NCI-H446 treated with DMSO at 0.1 percent for 48 hours (cell line): ENCODE results near the gene DUSP19.

Source experiments
- DNase-seq: peaks from one replicate; lab custom pipeline; 2025; lab: John Stamatoyannopoulos, UW

The DUSP19 gene

DNA sequence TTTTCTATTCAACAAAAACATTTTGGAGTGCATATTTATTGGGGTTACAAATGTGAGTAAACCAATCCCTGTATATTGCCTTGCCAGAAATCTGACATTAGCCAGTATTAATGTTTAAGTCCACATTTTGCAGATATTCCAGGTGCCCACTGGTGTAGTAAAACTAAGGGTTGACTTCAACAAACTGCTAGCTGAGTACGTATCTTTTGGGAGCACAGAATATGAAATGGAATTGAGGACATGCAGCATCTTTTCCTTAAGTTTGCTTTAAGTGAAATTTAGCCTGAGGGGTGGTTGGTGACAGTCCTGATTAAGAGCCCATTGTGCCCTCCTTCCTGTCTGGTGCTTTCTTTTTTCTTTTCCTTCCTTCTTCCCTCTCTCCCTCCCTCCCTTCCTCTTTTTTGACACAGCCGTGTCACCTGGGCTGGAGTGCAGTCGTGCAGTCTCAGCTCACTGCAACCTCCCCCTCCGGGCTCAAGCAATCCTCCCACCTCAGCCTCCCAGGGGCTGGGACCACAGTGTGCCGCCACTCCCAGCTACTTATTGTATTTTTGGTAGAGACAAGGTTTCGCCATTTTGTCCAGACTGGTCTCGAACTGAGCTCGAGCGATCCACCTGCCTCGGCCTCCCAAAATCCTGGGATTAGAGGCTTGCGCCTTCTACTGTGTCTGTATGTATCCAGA, 47.3 kb downstream of the DUSP19 start:
- DNase-seq, result no peak

DNA sequence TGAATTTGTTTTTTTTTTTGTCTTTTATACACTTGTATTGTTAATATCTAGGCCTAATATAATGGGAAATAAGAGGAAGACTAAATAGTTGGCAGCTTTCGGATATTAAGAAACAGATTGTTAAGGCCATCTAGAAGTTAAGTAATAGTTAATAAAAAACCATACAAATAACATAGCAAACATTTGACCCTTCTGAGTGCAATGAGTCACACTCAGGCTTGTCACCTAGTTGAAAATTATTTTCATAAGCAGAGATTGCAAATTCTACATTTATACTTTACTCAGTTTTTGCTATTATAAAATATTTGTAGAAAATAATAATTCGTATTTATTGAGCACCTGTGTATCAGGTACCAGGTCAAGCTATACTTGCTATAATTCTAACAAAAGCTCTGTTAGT, 48.1 kb downstream of the DUSP19 start:
- DNase-seq, result no peak

DNA sequence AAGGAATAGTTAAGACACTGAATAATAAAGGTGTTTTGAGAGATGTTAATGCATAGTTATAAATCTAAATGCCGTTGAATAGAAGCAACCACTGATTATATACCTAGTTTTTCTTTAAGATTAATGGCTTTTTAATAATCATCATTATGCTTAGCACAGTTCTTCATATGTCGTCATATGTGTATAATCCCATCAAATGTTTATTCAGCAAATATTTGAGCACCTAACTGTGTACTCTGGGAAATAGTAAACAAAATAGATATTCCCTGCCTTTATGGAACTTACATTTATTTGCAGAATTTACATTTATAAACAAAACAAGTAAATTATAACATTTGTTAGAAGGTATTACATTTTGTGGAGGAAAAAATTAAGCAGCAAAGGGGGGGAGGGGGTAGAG, 55.5 kb downstream of the DUSP19 start:
- no peak for DNase-seq

DNA sequence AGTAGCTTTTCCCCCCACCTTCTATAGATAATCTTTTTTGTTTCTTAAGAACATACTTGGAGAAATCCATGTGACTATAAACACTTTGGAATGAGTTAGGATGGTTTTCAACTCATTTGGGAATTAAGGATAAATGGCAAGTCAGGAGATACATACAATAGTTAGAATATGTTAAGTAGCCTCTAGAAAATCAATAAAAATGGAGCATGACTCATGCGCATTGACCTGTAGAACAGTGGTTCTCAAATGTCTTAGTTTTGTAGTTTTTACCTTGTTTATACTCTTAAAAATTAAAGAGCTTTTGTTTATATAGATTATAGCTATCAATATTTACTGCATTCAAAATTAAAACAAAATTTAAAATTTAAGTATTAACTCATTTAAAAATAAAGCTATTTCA, 70.4 kb downstream of the DUSP19 start:
- DNase-seq, result no peak

DNA sequence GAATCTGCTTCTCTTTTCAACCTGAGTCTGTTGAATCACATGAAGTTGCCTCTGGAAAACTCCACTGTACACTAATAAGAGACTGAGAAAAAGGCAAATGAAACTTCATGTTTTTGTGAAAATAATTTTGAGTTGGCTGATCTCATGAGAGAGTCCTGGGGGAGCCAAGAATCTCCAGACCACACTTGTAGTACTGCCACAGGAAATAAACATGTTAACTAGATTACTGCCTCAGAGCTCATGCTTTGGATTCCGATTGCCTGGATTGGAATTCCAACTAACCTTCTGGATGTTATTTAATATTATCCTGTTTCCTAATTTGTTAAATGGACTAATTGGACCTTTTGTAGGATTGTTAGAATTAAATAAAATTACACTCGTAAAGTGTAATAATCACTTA, 70.9 kb downstream of the DUSP19 start:
- DNase-seq, result no peak
